Peyer's patch (tissue), 4 donors: Measurements from ENCODE around the gene HACD2. TPM values are rescaled to one million over a fixed set of nuclear protein-coding genes. Genes with fewer than 3 reads are reported as not detected.

Experiments
- DNase-seq, 3 donors: peaks; one replicate each; pipeline ENCODE4 v3.0.0-alpha.2; 2017 to 2019
- H3K27ac ChIP-seq, 4 donors: fragments of 200-600 bp; sonication (generic); one replicate each; pipeline ENCODE4 v1.5.1; 2016 to 2019
- H3K27me3 ChIP-seq, 2 donors: fragments of 200-600 bp; sonication (generic); one replicate each; pipeline ENCODE4 v1.5.1; 2019
- H3K36me3 ChIP-seq, 3 donors: fragments of 200-600 bp; sonication (generic); one replicate each; pipeline ENCODE4 v1.5.1; 2016 to 2019
- H3K4me1 ChIP-seq, 4 donors: fragments of 200-600 bp; sonication (generic); one replicate each; pipeline ENCODE4 v1.5.1; 2016 to 2019
- H3K4me3 ChIP-seq, 4 donors: fragments of 200-600 bp; sonication (generic); 1 replicate in 3 of 4; 2 replicates in 1 of 4; pipeline ENCODE4 v1.5.1; 2016 to 2019; ENCODE audit warnings: mild to moderate bottlenecking in 1 of 4
- H3K9me3 ChIP-seq, 4 donors: fragments of 200-600 bp; sonication (generic); one replicate each; pipeline ENCODE4 v1.5.1; 2016 to 2019; ENCODE audit warnings: mild to moderate bottlenecking in 1 of 4
- POLR2A ChIP-seq, 2 donors: fragments of 450-650 bp; IDR thresholded peaks; one replicate each; pipeline ENCODE4 v1.5.1; 2017; ENCODE audit warnings: antibody characterized with exemption in 2 of 2, mild to moderate bottlenecking in 2 of 2, moderate library complexity in 2 of 2
- total RNA-seq, 4 donors: library from RNA; depleted of rRNA; stranded (reverse); fragments of >200 nt; gene quantifications; one replicate each; pipeline ENCODE4 v1.1.0, GENCODE V29; 2016
- TF ChIP-seq, protein P1 (sequence below), 6 experiments: fragments of 450-650 bp in 4 of 6; fragments of 200-600 bp in 2 of 6; sonication (generic) in 1 of 6; IDR thresholded peaks; one replicate each; pipeline ENCODE4 v1.5.1; 2017 to 2019; ENCODE audit warnings: antibody characterized with exemption in 6 of 6, mild to moderate bottlenecking in 3 of 6, moderate library complexity in 1 of 6

HACD2 gene
- total RNA-seq, 4 donors from 2014 or later, result 19.8 to 53.6 (median 27.6) TPM

DNA sequence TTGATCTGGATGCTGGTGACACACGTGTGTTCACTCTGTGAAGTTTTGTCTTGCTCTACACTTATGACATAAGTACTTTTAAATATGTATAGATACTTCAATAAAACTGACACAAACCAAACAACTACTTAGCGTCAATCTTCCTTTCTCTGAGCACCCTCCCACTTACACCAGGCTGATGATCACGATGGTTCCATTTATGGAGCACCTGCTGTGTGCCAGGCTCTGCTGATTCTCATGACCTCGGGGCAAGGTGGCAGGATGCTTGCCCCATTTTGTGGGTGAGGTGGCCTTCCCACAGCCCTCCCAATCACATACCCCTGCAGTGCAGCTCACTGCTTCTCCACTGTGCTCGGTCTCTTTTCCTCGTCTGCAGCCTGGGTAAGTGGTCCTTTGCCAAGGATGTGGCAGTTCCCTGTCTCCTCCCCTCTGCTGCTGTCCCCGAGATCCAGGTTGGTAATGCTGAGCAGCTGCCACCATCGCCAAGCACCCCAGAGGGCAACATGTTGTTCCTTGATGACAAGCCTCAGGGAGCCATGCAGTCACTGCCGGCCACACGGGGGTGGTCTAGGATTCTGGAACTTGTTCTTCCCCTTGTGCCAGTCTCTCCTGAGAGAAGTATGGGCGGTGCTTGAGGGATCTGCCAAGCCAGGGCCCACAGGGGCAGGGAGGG lies 115.4 kb downstream of the HACD2 start:
- Histone ChIP-seq H3K27ac (no peak overlapping the region), H3K9me3 (no peaks in the 10 kb centered on the region), H3K36me3 (no peaks in the 10 kb centered on the region), H3K27me3 (no peaks in the 10 kb centered on the region), H3K4me3 (no peak overlapping the region), H3K4me1 (no peaks in the 10 kb centered on the region)
- TF ChIP-seq POLR2A (IDR thresholded peaks at IDR 0.05), result no peak
- TF ChIP-seq, protein P1, sequence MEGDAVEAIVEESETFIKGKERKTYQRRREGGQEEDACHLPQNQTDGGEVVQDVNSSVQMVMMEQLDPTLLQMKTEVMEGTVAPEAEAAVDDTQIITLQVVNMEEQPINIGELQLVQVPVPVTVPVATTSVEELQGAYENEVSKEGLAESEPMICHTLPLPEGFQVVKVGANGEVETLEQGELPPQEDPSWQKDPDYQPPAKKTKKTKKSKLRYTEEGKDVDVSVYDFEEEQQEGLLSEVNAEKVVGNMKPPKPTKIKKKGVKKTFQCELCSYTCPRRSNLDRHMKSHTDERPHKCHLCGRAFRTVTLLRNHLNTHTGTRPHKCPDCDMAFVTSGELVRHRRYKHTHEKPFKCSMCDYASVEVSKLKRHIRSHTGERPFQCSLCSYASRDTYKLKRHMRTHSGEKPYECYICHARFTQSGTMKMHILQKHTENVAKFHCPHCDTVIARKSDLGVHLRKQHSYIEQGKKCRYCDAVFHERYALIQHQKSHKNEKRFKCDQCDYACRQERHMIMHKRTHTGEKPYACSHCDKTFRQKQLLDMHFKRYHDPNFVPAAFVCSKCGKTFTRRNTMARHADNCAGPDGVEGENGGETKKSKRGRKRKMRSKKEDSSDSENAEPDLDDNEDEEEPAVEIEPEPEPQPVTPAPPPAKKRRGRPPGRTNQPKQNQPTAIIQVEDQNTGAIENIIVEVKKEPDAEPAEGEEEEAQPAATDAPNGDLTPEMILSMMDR (IDR thresholded peaks at IDR 0.05), result no peak
- DNase-seq, result no peak

DNA sequence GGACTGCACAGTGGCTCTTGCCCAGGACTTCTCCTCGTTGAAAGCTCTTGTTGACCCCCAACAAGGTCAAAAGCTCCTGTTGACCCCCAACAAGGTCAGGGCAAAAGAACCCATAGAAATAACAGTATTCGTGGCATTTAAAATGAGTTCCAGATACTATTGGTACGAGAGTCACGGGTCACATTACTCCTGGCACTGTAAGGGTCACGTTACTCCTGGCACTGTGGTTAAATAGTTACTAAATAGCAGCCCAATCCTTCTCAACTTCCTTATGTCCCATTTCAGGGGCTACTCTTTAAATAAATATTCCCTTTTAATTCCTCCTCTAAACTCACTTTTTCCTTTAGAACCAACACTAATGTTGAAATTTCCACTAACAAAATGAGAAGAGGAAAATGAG lies 117.8 kb downstream of the HACD2 start:
- H3K27ac ChIP-seq, result no peak overlapping the region

DNA sequence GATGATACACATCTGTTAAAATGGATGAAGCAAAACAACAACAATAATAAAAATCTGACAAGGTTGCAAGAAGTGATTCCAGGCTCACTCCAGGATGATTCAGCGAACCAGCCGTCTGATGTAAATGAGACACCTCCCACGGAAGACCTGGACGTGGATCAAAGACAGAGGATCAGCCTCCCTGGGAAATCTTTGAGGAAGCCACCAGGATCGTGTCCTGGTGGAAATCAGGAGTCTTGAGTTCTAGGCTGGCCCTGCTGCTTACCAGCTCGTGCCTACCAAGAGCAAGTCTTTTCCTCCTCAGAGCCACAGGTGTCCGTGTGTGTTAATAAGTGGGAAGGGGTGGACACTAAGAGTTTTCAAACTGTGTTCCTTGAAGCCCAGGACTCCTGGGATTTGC lies 120.6 kb downstream of the HACD2 start:
- no peak overlapping the region for H3K27ac ChIP-seq
- no peak for DNase-seq
- TF ChIP-seq POLR2A (IDR thresholded peaks at IDR 0.05), result no peak
- TF ChIP-seq, protein P1 (IDR thresholded peaks at IDR 0.05), result no peak
- H3K4me3 ChIP-seq, result no peak overlapping the region
- H3K4me1 ChIP-seq, result no peaks in the 10 kb centered on the region
- H3K9me3 ChIP-seq, result no peaks in the 10 kb centered on the region
- H3K36me3 ChIP-seq, result no peaks in the 10 kb centered on the region
- no peaks in the 10 kb centered on the region for H3K27me3 ChIP-seq

More for the DNA sequence above, 117.8 kb downstream of the HACD2 start:
- no peak overlapping the region for H3K4me3 ChIP-seq
- no peaks in the 10 kb centered on the region for H3K27me3 ChIP-seq
- no peak for DNase-seq
- no peaks in the 10 kb centered on the region for H3K9me3 ChIP-seq
- TF ChIP-seq, protein P1 (IDR thresholded peaks at IDR 0.05), result no peak
- no peak for TF ChIP-seq POLR2A (IDR thresholded peaks at IDR 0.05)
- no peaks in the 10 kb centered on the region for H3K36me3 ChIP-seq
- H3K4me1 ChIP-seq, result no peaks in the 10 kb centered on the region

DNA sequence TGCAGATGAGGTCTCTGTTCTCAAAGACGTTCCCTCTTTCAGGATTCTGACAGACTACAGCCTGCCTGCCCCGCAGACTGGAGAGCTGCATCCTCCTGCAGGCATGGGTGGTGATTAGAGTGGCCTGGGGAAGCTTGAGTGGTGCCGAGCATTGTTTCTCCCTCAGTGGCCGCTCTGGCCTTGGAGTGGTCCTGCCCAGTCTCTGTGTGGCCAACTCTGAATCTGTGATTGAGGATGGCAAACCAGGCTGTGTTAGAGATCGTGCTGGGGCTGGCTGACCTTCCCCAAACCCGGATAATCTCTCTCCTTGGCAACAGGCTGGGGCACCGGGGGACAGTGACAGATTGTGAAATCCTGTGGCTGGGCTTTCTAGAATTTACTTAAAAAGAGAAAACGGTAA lies 125.0 kb downstream of the HACD2 start:
- H3K36me3 ChIP-seq, result no peaks in the 10 kb centered on the region
- H3K27me3 ChIP-seq, result no peaks in the 10 kb centered on the region
- H3K9me3 ChIP-seq, result no peaks in the 10 kb centered on the region
- H3K4me3 ChIP-seq, result no peak overlapping the region
- H3K27ac ChIP-seq, result no peak overlapping the region
- DNase-seq, result no peak
- H3K4me1 ChIP-seq, result no peaks in the 10 kb centered on the region
- no peak for TF ChIP-seq POLR2A (IDR thresholded peaks at IDR 0.05)
- TF ChIP-seq, protein P1 (IDR thresholded peaks at IDR 0.05), result no peak

DNA sequence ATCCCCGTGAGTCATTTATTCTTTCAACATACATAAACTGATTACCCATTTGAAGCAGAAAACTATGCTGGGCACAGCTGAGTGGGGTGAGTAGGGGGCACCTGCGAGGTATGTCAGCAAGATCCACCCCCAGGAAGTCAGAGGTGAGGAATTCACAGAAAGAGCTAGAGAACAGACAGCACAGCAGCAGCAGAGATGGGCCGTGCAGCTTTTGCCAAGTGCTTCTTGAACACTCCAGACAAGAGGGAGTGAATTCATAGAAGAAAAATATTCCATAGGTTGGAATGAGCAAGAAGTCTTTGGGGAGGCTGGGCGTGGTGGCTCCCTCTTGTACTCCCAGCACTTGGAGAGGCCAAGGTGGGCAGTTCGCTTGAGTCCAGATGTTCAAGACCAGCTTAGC lies 126.6 kb downstream of the HACD2 start:
- DNase-seq, result no peak
- H3K27ac ChIP-seq, result no peak overlapping the region
- no peaks in the 10 kb centered on the region for H3K9me3 ChIP-seq
- no peak overlapping the region for H3K4me3 ChIP-seq
- H3K4me1 ChIP-seq, result no peaks in the 10 kb centered on the region
- TF ChIP-seq, protein P1 (IDR thresholded peaks at IDR 0.05), result no peak
- TF ChIP-seq POLR2A (IDR thresholded peaks at IDR 0.05), result no peak
- no peaks in the 10 kb centered on the region for H3K36me3 ChIP-seq
- H3K27me3 ChIP-seq, result no peaks in the 10 kb centered on the region

DNA sequence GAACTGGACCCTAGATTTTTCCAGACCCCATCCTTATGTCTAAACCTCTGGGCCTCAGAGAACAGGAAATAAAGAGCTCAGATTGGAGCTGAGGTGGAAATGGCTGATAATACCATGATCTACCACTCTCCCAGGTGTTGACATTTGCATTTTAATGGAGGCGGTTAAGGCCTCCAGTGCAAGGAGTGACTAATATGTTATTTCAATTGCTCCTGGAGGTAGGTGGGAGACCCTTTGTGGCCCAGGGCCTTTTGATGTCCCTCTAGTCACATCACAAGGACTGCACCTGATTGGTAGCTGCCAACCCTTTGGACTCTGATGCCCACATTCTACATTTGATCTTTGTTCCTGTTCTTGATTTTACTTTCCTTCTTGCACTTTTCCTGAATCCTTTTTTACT lies 127.0 kb downstream of the HACD2 start:
- TF ChIP-seq, protein P1 (IDR thresholded peaks at IDR 0.05), result no peak
- TF ChIP-seq POLR2A (IDR thresholded peaks at IDR 0.05), result no peak
- Histone ChIP-seq H3K36me3 (no peaks in the 10 kb centered on the region), H3K4me3 (no peak overlapping the region), H3K9me3 (no peaks in the 10 kb centered on the region), H3K4me1 (no peaks in the 10 kb centered on the region), H3K27me3 (no peaks in the 10 kb centered on the region), H3K27ac (no peak overlapping the region)
- DNase-seq, result no peak
